ENCODE results near the gene LCAT.
"Not testable (repeated sequence)": the region's sequence is repeated elsewhere in the genome, so short reads cannot be mapped to it uniquely, and the experiment has no call there.

LCAT gene

DNA sequence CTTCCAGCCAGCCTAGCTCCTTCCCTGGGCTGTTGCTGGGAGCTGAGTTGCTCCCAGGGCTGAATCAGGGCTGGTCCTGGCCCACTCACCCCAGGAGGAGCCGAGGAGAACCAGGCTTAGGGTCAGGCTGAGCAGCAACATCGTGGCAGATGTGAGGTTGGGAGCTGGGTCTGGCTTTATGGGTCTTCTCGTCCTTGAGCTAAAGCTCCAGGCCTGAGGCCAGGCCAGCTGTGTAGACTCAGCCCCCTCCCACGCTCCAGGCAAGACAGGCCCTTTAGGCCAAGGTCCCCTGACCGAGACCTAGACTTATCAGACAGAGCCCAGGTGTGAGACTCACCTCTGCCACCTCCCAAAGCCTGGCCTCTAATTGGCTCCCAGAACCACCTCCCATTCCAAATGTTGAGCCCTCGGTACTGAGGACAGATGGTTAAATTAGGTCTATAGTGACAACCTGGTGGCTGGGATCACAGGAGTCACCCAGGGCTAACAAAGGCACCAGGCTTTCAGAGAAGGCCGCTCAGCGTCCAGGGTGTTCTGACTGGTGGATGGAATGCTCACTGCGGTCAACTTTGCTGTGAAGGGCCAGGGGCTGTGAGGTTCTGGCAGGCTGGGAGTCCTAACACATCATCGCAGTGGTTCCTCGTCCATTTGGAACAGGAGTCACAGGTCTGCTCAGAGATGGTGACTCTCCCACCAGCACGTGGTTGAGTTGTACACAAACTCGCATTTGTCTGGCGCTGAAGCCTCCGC, 12.0 kb downstream of the LCAT start, which contains the start of gene CTRL:
TSS of gene CTRL (minus strand) at position 151 of the 750 bp plus-strand sequence. CDS start at position 141, 10 bp downstream.
- DNase-seq, result no peak

DNA sequence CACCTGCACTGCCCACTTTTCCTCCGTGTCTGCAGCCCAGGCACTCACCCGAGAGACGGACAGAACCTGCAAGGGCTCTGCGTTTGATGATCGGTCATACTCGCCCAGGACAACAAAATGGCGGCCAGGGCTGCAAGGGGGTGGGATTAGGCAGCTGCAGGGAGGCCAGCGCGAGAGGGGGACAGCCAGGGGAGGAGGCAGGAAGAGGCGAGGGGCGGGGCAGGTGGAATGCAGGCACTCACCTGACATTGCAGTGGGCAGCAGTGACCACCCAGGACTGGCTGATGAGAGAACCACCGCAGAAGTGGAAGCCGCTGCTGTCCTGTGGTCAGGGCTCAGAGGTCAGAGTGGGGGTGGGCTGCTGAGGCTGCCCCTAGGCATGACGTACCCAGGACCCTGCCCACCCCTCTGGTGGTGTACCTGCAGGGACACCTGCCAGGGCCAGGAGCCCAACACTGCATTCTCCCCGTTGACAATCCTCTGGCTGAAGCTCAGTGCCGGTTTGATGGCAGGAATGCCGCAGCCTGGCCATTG, 13.2 kb downstream of the LCAT start:
- no peak for DNase-seq

DNA sequence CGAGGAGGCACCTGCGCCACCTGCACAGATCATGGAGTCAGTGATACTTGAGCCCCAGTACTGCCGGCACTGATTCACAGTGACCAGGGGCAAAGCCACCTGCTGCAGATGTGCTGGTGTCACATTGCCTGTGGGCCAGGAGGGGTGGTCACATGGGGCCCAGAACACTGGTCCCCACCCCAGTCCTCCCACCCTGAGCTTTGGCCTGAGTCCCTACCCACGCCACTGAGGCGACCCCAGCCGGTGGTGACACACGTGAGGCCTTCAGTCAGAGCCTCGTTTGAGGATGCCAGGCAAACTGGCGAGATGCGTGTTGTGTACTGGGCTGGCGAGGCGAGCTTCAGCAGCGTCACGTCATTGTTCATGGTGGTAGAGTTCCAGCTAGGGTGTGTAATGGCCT, 13.7 kb downstream of the LCAT start:
- DNase-seq, result no peak

DNA sequence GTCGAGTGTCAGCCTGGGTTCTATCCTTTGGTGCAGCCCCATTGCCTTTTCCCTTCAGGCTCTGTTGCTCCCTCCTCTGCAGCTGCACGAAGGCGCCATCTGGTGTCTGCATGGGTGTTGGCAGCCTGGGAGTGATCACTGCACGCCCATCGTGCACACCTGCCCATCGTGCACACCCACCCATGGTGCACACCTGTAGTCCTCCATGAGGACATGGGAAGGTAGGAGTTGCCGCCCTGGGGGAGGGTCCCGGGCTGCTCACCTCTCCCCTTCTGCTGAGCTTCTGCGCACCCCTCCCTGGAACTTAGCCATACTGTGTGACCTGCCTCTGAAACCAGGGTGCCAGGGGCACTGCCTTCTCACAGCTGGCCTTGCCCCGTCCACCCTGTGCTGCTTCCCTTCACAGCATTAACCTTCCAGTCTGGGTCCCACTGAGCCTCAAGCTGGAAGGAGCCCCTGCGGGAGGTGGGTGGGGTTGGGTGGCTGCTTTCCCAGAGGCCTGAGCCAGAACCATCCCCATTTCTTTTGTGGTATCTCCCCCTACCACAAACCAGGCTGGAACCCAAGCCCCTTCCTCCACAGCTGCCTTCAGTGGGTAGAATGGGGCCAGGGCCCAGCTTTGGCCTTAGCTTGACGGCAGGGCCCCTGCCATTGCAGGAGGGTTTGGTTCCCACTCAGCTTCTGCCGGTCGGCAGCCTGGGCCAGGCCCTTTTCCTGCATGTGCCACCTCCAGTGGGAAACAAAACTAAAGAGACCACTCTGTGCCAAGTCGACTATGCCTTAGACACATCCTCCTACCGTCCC, 15.2 kb downstream of the LCAT start:
- peak; percentile 80 for DNase-seq

DNA sequence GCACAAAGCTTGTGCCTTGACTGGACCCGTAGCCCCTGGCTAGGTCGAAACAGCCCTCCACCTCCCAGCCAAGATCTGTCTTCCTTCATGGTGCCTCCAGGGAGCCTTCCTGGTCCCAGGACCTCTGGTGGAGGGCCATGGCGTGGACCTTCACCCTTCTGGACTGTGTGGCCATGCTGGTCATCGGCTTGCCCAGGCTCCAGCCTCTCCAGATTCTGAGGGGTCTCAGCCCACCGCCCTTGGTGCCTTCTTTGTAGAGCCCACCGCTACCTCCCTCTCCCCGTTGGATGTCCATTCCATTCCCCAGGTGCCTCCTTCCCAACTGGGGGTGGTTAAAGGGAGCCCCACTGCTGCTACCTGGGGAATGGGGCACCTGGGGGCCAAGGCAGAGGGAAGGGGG, 15.8 kb downstream of the LCAT start:
- no peak for DNase-seq

DNA sequence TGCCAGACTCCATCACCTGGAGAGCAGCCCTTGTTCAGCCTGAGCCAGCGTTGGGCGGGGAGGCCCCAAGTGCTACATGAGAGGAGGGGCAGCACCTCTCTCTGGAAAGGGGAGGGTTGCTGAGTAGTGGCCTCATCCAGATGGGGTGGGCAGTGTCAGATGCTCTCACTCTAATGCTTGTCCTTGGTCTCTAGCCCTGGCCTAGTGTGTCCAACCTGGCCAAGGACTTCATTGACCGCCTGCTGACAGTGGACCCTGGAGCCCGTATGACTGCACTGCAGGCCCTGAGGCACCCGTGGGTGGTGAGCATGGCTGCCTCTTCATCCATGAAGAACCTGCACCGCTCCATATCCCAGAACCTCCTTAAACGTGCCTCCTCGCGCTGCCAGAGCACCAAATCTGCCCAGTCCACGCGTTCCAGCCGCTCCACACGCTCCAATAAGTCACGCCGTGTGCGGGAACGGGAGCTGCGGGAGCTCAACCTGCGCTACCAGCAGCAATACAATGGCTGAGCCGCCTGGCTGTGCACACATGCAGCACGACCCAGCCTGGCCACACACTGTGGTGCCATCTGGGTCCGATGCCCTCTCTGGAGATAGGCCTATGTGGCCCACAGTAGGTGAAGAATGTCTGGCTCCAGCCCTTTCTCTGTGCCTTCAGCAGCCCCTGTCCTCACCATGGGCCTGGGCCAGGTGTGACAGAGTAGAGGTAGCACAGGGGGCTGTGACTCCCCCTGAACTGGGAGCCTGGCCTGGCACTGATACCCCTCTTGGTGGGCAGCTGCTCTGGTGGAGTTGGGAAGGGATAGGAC, 16.6 kb downstream of the LCAT start:
- no peak for DNase-seq

DNA sequence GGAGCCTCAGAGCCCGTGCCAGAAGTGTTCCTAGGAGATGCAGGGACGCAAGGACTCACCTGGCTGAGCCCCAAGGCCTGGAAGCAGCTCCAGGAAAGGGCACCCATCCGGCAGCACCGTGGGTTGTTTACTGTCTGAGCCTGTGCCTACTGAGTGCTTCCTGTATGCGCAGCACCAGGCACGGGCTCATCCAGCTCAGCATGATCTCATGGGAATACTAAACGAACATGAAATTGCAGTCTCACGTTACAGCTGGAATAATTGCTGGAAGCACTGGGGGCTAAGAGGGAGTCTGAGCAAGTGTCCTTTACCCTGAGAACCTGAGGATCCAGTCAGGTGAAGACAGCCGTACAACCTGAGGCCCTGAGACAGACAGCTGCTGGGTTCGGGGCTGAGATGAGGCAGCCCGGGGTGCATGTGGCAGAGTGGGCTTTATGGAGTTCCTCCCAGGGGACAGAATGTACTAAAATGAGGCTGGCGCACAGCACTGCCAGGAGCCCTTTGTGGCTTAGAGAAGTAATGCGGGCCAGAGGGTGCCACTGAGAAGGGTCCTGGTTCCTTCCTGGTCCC, 17.7 kb downstream of the LCAT start:
- no peak for DNase-seq

DNA sequence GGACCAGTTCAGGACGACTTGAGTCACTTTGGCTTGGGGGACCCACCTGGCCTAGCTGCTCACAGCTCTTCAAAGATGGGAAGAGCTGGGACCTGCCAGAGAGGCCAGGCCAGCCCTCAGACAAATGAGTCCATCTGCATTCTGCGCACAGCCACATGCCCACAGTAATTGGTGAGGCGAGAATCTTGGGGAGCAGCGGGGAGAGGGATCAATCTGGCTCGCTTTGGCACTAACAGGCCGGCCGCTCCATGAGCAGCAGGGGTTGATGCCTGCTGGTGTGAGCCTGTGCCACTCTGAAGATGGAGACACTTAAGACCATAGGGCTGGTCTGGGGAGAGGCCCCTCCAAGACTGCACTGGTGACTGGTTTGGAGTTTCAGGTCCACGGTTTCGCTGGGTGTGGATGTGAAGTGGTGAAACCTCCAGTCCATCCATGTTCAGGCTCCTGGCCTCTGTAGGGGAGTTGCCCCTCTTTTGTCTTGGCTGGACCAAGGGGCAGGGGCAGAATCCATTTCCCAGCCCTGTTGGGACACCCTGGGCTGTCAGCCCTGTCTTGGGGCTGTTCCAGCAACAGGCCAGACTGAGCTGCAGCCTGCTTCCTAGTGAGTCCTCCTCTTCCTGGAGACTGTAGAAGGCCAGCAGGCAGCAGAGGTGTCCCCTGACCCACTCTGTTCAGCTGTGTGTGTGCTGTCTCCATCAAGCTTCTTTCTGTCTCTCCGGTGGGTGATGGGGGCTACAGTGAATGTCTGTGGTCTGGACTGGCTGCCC, 19.6 kb downstream of the LCAT start:
- DNase-seq, result no peak

DNA sequence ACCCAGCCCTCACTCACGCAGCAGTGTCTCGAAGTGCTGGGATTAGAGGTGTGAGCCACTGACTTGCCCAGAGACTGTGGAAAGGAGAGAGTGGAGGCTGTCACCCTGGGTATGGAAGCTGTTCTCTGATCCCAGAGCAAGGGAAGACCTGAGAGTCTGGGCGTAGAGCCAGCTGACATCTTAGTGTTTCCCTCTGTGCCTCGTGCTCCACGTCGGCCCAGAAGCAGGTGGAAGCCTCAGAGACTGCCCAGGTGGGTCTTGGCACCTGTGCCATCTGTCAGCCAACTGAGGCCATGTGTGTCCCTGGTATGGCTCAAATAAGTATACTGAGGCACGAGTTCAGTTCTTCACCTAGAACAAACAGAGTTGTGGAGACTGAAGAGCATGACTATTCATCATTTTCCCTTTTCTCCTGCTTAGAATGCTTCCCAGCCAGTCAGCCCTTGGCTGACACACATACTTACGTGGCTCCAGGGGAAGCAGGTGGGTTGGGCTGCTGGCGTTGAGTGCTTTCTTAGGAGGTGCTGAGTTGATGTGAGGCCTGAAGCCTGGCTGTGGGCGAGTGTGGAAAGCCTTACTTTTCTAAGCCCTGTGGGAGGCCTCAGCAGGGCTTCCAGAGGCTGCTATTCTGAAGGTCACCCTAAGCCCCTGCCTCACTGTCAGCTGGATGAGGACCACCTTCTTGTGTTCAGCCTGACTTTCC, 20.4 kb downstream of the LCAT start:
- no peak for DNase-seq

DNA sequence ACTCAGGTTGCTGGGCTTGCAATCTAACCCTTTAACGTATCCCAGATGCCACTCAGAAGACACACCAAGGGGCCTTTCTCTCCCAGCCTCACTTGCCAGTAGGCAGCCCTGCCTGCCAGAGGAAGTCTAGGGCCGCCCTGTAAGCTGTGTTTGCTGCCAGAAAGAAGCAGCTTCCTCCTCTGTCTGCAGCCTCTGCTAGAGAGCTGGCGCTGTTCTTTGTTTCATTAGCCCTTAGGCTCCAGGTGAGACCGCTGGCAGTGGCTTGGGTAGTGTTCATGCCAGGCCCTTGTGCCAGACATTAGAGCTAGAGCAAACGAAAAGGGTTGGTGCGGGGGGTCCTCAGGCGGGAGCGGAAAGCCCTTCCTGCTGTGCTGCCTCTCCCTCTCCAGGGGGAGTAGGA, 21.2 kb downstream of the LCAT start:
- DNase-seq, result no peak

DNA sequence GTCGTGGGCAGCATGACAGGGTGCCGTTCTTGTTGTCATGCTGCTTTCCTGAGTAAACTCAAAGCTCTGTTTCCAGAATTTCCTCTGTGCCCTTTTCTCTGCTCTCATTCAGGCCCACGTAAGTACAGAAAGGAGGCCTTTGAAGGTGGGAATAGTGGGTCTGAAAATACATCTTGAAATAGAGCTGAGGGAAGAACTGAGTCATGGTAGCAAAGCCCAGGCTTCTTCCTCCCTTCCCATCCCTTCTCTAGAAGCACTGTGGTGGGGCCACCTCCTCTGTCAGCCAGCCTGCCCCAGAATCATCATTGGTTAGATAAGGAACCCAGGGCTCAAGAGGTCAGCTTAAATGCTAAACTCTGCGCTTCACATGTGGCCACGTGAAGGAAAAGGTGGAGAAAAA, 21.7 kb downstream of the LCAT start:
- DNase-seq, result no peak

DNA sequence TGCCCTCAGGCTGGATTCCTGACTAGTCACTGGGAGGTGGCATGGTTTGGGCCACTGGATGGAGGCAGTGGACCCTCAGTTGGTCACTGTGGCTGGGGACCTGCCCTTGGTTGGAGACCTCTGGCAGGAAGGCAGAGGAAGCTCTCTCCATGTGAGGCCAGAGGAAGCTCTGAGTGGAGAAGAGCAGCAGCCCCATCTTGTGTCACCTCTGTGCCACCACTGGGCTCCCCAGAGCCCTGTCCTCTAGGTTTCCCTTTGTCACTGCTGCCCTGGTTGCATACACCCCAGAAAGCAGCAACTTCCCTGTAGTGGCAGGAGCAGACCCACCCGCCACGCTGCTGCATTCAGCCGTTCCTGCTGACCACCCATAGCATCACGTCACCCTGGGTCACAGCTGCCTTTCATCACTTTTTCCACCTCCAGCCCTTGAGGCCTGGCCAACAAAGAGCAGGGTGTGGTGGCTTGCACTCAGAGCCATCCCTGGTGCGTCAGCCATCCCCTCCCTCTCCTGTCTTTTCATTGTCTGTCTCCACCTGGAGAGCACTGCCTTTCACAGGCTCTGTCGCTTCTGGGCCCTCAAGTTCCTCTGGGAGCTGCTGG, 24.2 kb downstream of the LCAT start:
- no peak for DNase-seq

DNA sequence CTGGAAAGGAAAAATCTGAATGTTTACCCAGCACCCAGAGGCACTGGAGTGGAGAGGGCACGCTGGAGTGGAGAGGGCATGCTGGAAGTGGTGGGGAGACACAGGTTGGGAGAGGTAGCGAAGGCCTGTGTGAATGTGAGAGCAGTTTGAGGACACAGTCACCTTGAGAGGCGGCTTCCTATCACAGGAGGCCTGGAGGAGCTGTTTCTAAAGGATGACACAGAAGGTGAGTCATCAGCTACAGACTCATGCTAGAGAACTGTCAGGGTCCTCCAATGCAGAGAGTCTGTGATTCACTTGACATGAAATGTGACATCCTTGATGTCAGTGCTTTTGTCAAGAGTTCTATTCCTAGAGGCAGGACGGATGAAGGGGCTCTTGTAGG, 26.1 kb downstream of the LCAT start:
- DNase-seq, result peak; percentile 86

DNA sequence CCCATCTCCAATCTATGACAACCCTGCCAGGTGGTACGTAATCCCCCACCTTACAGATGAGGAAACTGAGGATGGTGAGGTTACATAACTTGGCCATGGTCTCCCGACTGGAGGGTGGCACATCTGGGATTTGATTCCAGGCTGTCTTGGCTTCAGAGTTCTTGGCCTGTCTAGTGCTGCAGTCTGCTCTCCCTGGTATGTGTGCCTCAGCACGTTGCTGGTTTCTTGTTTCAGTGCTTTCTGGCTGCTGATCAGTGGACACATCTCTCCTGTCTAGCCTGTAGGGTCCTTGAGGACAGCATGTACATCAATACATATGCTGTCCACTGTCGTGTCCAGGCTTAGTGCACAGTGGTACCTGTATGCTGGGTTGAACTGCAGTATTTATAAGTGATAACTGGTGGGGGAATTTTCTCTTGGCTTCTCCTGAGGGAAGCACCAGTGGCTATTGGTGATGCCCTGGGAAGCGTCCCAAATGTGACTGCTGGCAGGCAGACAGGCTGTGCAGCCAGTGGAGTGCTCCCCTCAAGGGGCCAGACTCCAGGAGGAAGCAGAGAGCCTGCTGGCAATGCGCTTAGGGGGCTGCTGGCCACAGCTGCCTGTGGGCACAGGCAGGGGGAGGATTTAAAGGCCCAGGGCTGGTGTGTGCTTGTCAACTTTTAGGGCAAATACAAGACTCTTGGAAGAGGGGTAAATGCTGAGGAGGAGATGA, 26.6 kb downstream of the LCAT start:
- DNase-seq, result no peak

DNA sequence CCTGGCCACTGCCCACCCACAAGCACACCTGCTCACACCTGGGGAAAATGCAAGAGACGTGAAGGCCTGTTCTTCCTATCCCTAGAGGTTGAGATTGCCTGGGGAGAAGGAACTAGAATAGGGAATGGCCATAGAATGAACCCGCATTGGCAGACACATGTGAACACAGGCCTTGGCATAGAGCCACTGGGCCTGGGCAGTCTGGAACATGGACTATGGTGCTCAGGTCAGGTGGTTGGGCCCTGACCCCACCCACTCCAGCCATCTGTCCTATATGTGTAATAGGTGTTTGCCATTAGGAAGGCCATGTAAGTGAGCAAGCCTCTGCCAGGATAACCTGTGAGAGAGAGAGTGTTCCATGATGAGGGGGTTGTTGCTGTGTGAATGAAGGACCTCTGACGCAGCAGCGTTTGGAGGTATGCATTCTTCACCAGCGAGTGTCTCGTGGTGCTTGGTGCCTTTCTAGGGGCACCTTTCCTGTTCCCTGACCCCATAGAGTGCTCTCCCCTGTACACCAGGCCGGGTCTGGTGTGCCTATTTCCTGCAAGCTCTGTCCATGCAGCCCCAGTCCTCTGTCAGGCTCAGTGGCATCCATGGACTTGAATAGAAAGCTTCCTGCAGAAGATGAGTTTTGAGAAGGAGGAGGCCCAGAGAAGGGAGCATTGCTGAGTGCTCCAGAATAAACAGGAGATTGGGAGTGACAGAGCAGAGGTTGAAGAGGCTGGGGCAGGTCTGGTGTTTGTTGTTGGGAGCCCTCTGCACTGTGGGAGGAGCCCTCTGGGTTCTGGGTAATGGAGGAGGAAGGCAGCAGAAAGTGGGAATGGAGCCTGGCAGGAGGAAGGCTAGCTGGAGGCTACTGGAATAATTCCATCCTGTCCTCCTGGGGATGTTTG, 27.8 kb downstream of the LCAT start:
- no peak for DNase-seq

DNA sequence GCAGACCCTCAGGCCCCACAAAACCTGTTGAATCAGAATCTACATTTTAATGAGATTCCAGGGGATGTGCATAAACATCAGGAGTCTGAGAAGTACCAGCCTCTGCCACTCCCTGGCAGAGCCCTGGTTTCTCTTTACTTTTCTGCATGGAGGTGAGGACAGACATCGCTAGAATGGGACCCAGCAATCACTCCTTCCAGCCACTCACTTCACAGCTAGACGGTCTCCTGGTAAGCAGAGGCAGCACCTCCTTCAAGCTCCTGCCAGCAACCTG, 28.5 kb downstream of the LCAT start:
- not testable (repeated sequence) for DNase-seq

DNA sequence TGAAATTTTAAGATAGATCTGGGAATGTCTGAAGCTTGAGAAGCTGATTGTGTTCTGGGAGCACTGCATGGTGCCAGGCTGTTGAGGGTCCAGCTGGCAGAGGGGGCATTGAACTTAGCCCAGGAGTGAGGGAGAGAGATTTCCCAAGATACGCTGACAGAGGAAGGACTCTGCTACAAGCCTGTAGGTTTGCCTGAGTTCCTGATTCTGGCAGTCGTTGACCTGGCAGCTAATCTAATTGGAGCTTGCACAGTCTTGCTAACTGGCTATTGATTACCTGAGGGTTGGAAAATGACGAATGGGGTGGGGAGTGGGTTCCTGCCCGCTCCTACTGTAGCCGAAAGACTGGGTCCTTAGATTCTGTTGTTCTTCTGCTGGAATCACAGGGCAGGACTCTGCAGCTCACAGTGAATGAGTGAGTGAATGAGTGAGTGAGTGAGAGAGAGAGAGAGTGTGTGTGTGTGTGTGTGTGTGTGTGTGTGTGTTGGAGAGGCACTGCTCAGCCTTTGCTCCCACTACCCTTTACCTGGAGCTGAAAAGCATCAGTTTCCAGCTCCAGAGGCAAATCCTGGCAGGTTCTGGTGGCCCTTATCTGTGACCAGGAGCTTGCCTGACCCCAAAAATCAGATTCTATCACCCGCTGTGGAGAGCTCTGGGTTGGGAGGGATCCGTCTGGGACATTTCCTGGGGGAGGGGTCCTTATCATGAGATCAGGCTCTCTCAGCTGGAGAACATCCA, 29.0 kb downstream of the LCAT start:
- DNase-seq, result no peak

DNA sequence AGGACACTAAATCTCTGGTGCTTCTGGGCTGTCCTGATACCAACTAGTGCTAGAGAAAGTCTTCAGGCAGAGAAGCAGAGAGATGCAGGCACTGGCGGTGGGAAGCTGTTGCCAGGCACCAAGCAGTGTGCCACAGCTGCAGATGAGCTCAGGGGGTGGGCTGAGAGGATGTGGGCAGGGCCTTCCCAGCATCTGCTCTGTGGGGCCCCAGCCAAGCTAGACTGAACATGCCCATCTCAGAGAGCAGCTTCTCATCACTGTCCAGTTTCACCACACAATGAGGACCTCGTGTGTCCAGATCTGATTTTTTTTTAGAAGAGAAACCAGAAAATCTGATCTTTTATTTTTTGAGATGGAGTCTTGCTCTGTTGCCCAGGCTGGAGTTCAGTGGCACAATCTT, 33.8 kb downstream of the LCAT start:
- peak; percentile 41 for DNase-seq

Measured in activated CD4-positive, alpha-beta T cell treated with anti-CD3 and anti-CD28 coated beads, Interleukin-2, amount 50 U/mL, for 16 hours (primary cell).